Muscle layer of duodenum (tissue), 2 donors: Measurements from ENCODE around the gene BMP3.
A peak's percentile ranks its signal among the peaks of the same experiment; 100 is the strongest.
"Not testable (repeated sequence)": the region's sequence is repeated elsewhere in the genome, so short reads cannot be mapped to it uniquely, and the experiment has no call there.

Experiments
- H3K27ac ChIP-seq: one replicate; pipeline ENCODE4 v1.7.0; 2013; ENCODE audit warnings: mild to moderate bottlenecking, low read length
- H3K27me3 ChIP-seq: one replicate; pipeline ENCODE4 v1.7.0; 2013; ENCODE audit warnings: low read depth, mild to moderate bottlenecking, control low read depth, low read length
- H3K36me3 ChIP-seq, 2 donors: one replicate each; pipeline ENCODE4 v1.7.0; 2013; ENCODE audit warnings: low read length in 2 of 2, control low read depth in 1 of 2, mild to moderate bottlenecking in 1 of 2; ENCODE audit not compliant: insufficient read depth in 2 of 2, control insufficient read depth in 1 of 2
- H3K4me1 ChIP-seq, 2 donors: one replicate each; pipeline ENCODE4 v1.7.0; 2013; ENCODE audit warnings: low read length in 2 of 2, mild to moderate bottlenecking in 2 of 2, control low read depth in 1 of 2, moderate library complexity in 1 of 2; ENCODE audit not compliant: insufficient read depth in 2 of 2, control insufficient read depth in 1 of 2
- H3K4me3 ChIP-seq, 2 donors: one replicate each; pipeline ENCODE4 v1.7.0; 2013; ENCODE audit warnings: low read length in 2 of 2, low read depth in 1 of 2, mild to moderate bottlenecking in 1 of 2
- H3K9me3 ChIP-seq, 2 donors: one replicate each; pipeline ENCODE4 v1.7.0; 2013; ENCODE audit warnings: low read length in 2 of 2, control low read depth in 1 of 2, mild to moderate bottlenecking in 1 of 2; ENCODE audit not compliant: control insufficient read depth in 1 of 2
- donor health status: healthy.

Gene BMP3

GRCh38 chr4:81030061-81030980 is at the start of gene BMP3:
BMP3 (plus strand) TSS chr4:81030708; CDS start chr4:81031285, 577 bp downstream.
- Histone ChIP-seq H3K4me3 (peak within 1 kb of the TSS; percentile 67 to 68), H3K27me3 (no peaks in the 10 kb centered on the region), H3K36me3 (no peaks in the 10 kb centered on the region), H3K27ac (peak within 1 kb of the TSS; percentile 52), H3K9me3 (no peaks in the 10 kb centered on the region), H3K4me1 (peaks cover 0 to 14% of the 10 kb centered on the region in 2 donors)

GRCh38 chr4:80986011-80986410 is 44.5 kb upstream of the BMP3 start:
- H3K27ac ChIP-seq = no peak overlapping the region
- no peaks in the 10 kb centered on the region for H3K27me3 ChIP-seq
- H3K4me3 ChIP-seq = no peak overlapping the region
- no peaks in the 10 kb centered on the region for H3K4me1 ChIP-seq
- H3K36me3 ChIP-seq = no peaks in the 10 kb centered on the region
- no peaks in the 10 kb centered on the region for H3K9me3 ChIP-seq

- H3K27ac ChIP-seq = no peak overlapping the region
- H3K9me3 ChIP-seq = no peaks in the 10 kb centered on the region
- H3K4me1 ChIP-seq = no peaks in the 10 kb centered on the region
- no peak overlapping the region for H3K4me3 ChIP-seq
- H3K27me3 ChIP-seq = no peaks in the 10 kb centered on the region
- H3K36me3 ChIP-seq = no peaks in the 10 kb centered on the region
These were observed 40.5 kb upstream of the BMP3 start for GRCh38 chr4:80989921-80990544.

- H3K27me3 ChIP-seq = no peaks in the 10 kb centered on the region
- H3K4me3 ChIP-seq = no peak overlapping the region
- no peaks in the 10 kb centered on the region for H3K9me3 ChIP-seq
- H3K27ac ChIP-seq = no peak overlapping the region
- H3K36me3 ChIP-seq = no peaks in the 10 kb centered on the region
- H3K4me1 ChIP-seq = no peaks in the 10 kb centered on the region
These were observed 39.7 kb upstream of the BMP3 start for GRCh38 chr4:80990851-80991250.

GRCh38 chr4:80999943-81000342 is 30.6 kb upstream of the BMP3 start:
- no peaks in the 10 kb centered on the region for H3K9me3 ChIP-seq

GRCh38 chr4:81003597-81004111 is 26.9 kb upstream of the BMP3 start:
- Histone ChIP-seq H3K9me3 (no peaks in the 10 kb centered on the region), H3K36me3 (no peaks in the 10 kb centered on the region), H3K27ac (no peak overlapping the region), H3K27me3 (no peaks in the 10 kb centered on the region), H3K4me1 (no peaks in the 10 kb centered on the region), H3K4me3 (no peak overlapping the region)

More at GRCh38 chr4:80999943-81000342, 30.6 kb upstream of the BMP3 start:
- Histone ChIP-seq H3K4me3 (no peak overlapping the region), H3K36me3 (no peaks in the 10 kb centered on the region), H3K27ac (no peak overlapping the region), H3K4me1 (no peaks in the 10 kb centered on the region), H3K27me3 (no peaks in the 10 kb centered on the region)

GRCh38 chr4:81007417-81007816 is 23.1 kb upstream of the BMP3 start:
- Histone ChIP-seq H3K4me3 (no peak overlapping the region), H3K27ac (no peak overlapping the region), H3K27me3 (no peaks in the 10 kb centered on the region), H3K36me3 (no peaks in the 10 kb centered on the region), H3K9me3 (no peaks in the 10 kb centered on the region), H3K4me1 (no peaks in the 10 kb centered on the region)

GRCh38 chr4:81016566-81016965 is 13.9 kb upstream of the BMP3 start:
- not testable (repeated sequence) for H3K27ac ChIP-seq, H3K36me3 ChIP-seq, H3K27me3 ChIP-seq, H3K4me1 ChIP-seq, H3K9me3 ChIP-seq, H3K4me3 ChIP-seq

GRCh38 chr4:81019006-81019405 is 11.5 kb upstream of the BMP3 start:
- no peak overlapping the region for H3K27ac ChIP-seq
- H3K4me3 ChIP-seq = no peak overlapping the region
- H3K36me3 ChIP-seq = no peaks in the 10 kb centered on the region
- H3K9me3 ChIP-seq = no peaks in the 10 kb centered on the region
- peaks cover 0 to 10% of the 10 kb centered on the region in 2 donors for H3K4me1 ChIP-seq
- no peaks in the 10 kb centered on the region for H3K27me3 ChIP-seq

- no peaks in the 10 kb centered on the region for H3K9me3 ChIP-seq
- H3K36me3 ChIP-seq = no peaks in the 10 kb centered on the region
- H3K4me3 ChIP-seq = no peak overlapping the region
- H3K27ac ChIP-seq = no peak overlapping the region
- H3K4me1 ChIP-seq = peaks cover 0 to 10% of the 10 kb centered on the region in 2 donors
- no peaks in the 10 kb centered on the region for H3K27me3 ChIP-seq
These were observed 9.2 kb upstream of the BMP3 start for GRCh38 chr4:81021142-81021944.

GRCh38 chr4:81021981-81022380 is 8.5 kb upstream of the BMP3 start:
- no peaks in the 10 kb centered on the region for H3K9me3 ChIP-seq
- no peaks in the 10 kb centered on the region for H3K36me3 ChIP-seq
- H3K4me1 ChIP-seq = peaks cover 0 to 10% of the 10 kb centered on the region in 2 donors

More at GRCh38 chr4:81021981-81022380, 8.5 kb upstream of the BMP3 start:
- no peaks in the 10 kb centered on the region for H3K27me3 ChIP-seq
- H3K27ac ChIP-seq = no peak overlapping the region
- H3K4me3 ChIP-seq = no peak overlapping the region
